Esophagus (tissue), 2 donors: ENCODE measurements around the gene AGAP3. TPM values are rescaled to one million over a fixed set of nuclear protein-coding genes. Genes with fewer than 3 reads are reported as not detected.

ENCODE experiments used
- H3K27ac ChIP-seq, 2 donors: one replicate each; pipeline ENCODE4 v1.5.1; 2013; ENCODE audit warnings: low read depth in 2 of 2, mild to moderate bottlenecking in 2 of 2, inconsistent platforms in 1 of 2, low read length in 1 of 2, moderate library complexity in 1 of 2
- H3K27me3 ChIP-seq, 2 donors: one replicate each; pipeline ENCODE4 v1.6.1; 2013; ENCODE audit warnings: low read length in 2 of 2, control low read depth in 1 of 2, mild to moderate bottlenecking in 1 of 2; ENCODE audit not compliant: insufficient read depth in 2 of 2, control insufficient read depth in 1 of 2
- H3K36me3 ChIP-seq, 2 donors: one replicate each; pipeline ENCODE4 v1.6.1; 2013; ENCODE audit warnings: low read length in 1 of 2; ENCODE audit not compliant: control insufficient read depth in 2 of 2, insufficient read depth in 2 of 2
- H3K4me1 ChIP-seq, 2 donors: one replicate each; pipeline ENCODE4 v1.6.1; 2013; ENCODE audit warnings: low read length in 1 of 2; ENCODE audit not compliant: control insufficient read depth in 2 of 2, insufficient read depth in 2 of 2
- H3K4me3 ChIP-seq, 2 donors: one replicate each; pipeline ENCODE4 v1.5.1; 2013; ENCODE audit warnings: low read length in 2 of 2, mild to moderate bottlenecking in 2 of 2, low read depth in 1 of 2, moderate library complexity in 1 of 2
- H3K9me3 ChIP-seq, 2 donors: one replicate each; pipeline ENCODE4 v1.6.1; 2013; ENCODE audit warnings: mild to moderate bottlenecking in 2 of 2, low read depth in 1 of 2, low read length in 1 of 2, moderate library complexity in 1 of 2; ENCODE audit not compliant: control insufficient read depth in 2 of 2, insufficient read depth in 1 of 2
- WGBS, 2 donors: extraction: QIAGEN DNeasy Blood & Tissue Kit; methylation state at CpG; one replicate each; pipeline ENCODE4 v1.1.7; 2013; 5-methylcytosine and 5-hydroxymethylcytosine counted together
- polyA plus RNA-seq, 2 donors: library from polyadenylated mRNA; stranded (reverse); fragments of 200-250 nt; gene quantifications; one replicate each; pipeline ENCODE4 v1.2.3, GENCODE V29; 2013
- donor health status: healthy with polysubstance abuse.
- donor health status: Bipolar disorder and iron deficiency.

Gene AGAP3
- polyA plus RNA-seq, 2 donors: 60.8 to 98.8 TPM

- Histone ChIP-seq H3K36me3 (peaks cover 15 to 73% of the 10 kb centered on the region in 2 donors), H3K4me3 (no peak overlapping the region), H3K27ac (no peak overlapping the region), H3K4me1 (peaks cover 0 to 19% of the 10 kb centered on the region in 2 donors), H3K27me3 (no peaks in the 10 kb centered on the region), H3K9me3 (no peaks in the 10 kb centered on the region)
- WGBS, 2 donors: 80 to 82% methylated on average over 30 of the region's 30 CpGs
Observed at GRCh38 chr7:151121380-151122170, 35.3 kb downstream of the AGAP3 start.

GRCh38 chr7:151122276-151122675, 36.0 kb downstream of the AGAP3 start:
- WGBS, 2 donors: 81 to 85% methylated on average over 21 to 24 of the region's 24 CpGs
- peaks cover 15 to 66% of the 10 kb centered on the region in 2 donors for H3K36me3 ChIP-seq
- H3K4me3 ChIP-seq: no peak overlapping the region
- no peaks in the 10 kb centered on the region for H3K9me3 ChIP-seq
- no peak overlapping the region for H3K27ac ChIP-seq
- H3K4me1 ChIP-seq: peaks cover 0 to 21% of the 10 kb centered on the region in 2 donors
- H3K27me3 ChIP-seq: no peaks in the 10 kb centered on the region

GRCh38 chr7:151122796-151123157, 36.5 kb downstream of the AGAP3 start:
- no peak overlapping the region for H3K27ac ChIP-seq
- peaks cover 15 to 61% of the 10 kb centered on the region in 2 donors for H3K36me3 ChIP-seq
- H3K4me1 ChIP-seq: peaks cover 0 to 21% of the 10 kb centered on the region in 2 donors
- no peak overlapping the region for H3K4me3 ChIP-seq
- no peaks in the 10 kb centered on the region for H3K9me3 ChIP-seq
- 89 to 92% methylated on average over 26 to 29 of the region's 29 CpGs for WGBS, 2 donors
- H3K27me3 ChIP-seq: no peaks in the 10 kb centered on the region

- Histone ChIP-seq H3K4me1 (peaks cover 0 to 21% of the 10 kb centered on the region in 2 donors), H3K27ac (no peak overlapping the region), H3K9me3 (no peaks in the 10 kb centered on the region), H3K27me3 (no peaks in the 10 kb centered on the region), H3K4me3 (no peak overlapping the region), H3K36me3 (peaks cover 15 to 59% of the 10 kb centered on the region in 2 donors)
- WGBS, 2 donors: 87 to 88% methylated on average over 50 of the region's 50 CpGs
Observed at GRCh38 chr7:151123158-151123821, 37.0 kb downstream of the AGAP3 start.

- Histone ChIP-seq H3K27ac (peak overlapping the region in 1 of 2 donors; percentile 7), H3K4me3 (no peak overlapping the region), H3K27me3 (no peaks in the 10 kb centered on the region), H3K36me3 (peaks cover 11 to 59% of the 10 kb centered on the region in 2 donors), H3K4me1 (peaks cover 0 to 21% of the 10 kb centered on the region in 2 donors), H3K9me3 (no peaks in the 10 kb centered on the region)
- WGBS, 2 donors: 36 to 41% methylated on average over 22 to 24 of the region's 24 CpGs
Observed at GRCh38 chr7:151123822-151124464, 37.7 kb downstream of the AGAP3 start.

- 79 to 80% methylated on average over 7 of the region's 7 CpGs for WGBS, 2 donors
- Histone ChIP-seq H3K4me1 (peaks cover 0 to 21% of the 10 kb centered on the region in 2 donors), H3K36me3 (peaks cover 11 to 59% of the 10 kb centered on the region in 2 donors), H3K27me3 (no peaks in the 10 kb centered on the region), H3K27ac (peak overlapping the region in 1 of 2 donors; percentile 7), H3K9me3 (no peaks in the 10 kb centered on the region), H3K4me3 (no peak overlapping the region)
Observed at GRCh38 chr7:151124481-151124880, 38.2 kb downstream of the AGAP3 start.

- Histone ChIP-seq H3K27me3 (no peaks in the 10 kb centered on the region), H3K4me3 (no peak overlapping the region), H3K4me1 (peaks cover 0 to 21% of the 10 kb centered on the region in 2 donors), H3K36me3 (peaks cover 11 to 59% of the 10 kb centered on the region in 2 donors), H3K27ac (peak overlapping the region in 1 of 2 donors; percentile 68), H3K9me3 (no peaks in the 10 kb centered on the region)
- 77 to 87% methylated on average over 14 of the region's 14 CpGs for WGBS, 2 donors
Observed at GRCh38 chr7:151124899-151125399, 38.7 kb downstream of the AGAP3 start.

- H3K4me3 ChIP-seq: peak overlapping the region; percentile 12 to 25
- H3K27me3 ChIP-seq: no peaks in the 10 kb centered on the region
- H3K36me3 ChIP-seq: peaks cover 9 to 60% of the 10 kb centered on the region in 2 donors
- H3K9me3 ChIP-seq: no peaks in the 10 kb centered on the region
- WGBS, 2 donors: 19 to 37% methylated on average over 21 to 22 of the region's 22 CpGs
- H3K27ac ChIP-seq: peak overlapping the region in 1 of 2 donors; percentile 68
- H3K4me1 ChIP-seq: peaks cover 0 to 21% of the 10 kb centered on the region in 2 donors
Observed at GRCh38 chr7:151125470-151125845, 39.2 kb downstream of the AGAP3 start.

- peak overlapping the region; percentile 3 to 70 for H3K27ac ChIP-seq
- peaks cover 5 to 60% of the 10 kb centered on the region in 2 donors for H3K36me3 ChIP-seq
- no peaks in the 10 kb centered on the region for H3K9me3 ChIP-seq
- WGBS, 2 donors: 27 to 32% methylated on average over 49 to 58 of the region's 58 CpGs
- no peaks in the 10 kb centered on the region for H3K27me3 ChIP-seq
- H3K4me3 ChIP-seq: peak overlapping the region; percentile 12 to 25
- peaks cover 0 to 21% of the 10 kb centered on the region in 2 donors for H3K4me1 ChIP-seq
Observed at GRCh38 chr7:151125846-151126481, 39.7 kb downstream of the AGAP3 start.
